Heart right ventricle (tissue), 16 donors: ENCODE results near the gene COL8A1. TPM values are rescaled to one million over a fixed set of nuclear protein-coding genes. Genes with fewer than 3 reads are reported as not detected.

Source experiments
- ATAC-seq, 8 donors: fragments of 200-7000 bp; cut with Tn5 transposase; one replicate each; pipeline ENCODE4 v1.9.1; 2020; ENCODE audit warnings: mild to moderate bottlenecking in 8 of 8, moderate library complexity in 8 of 8, moderate number of reproducible peaks in 1 of 8
- DNase-seq, 2 donors: peaks; one replicate each; pipeline ENCODE4 v3.0.0-alpha.2; 2020
- H3K27ac ChIP-seq, 10 donors: fragments of 200-600 bp; sonication (generic) in 2 of 10; one replicate each; pipeline versions ENCODE4 v1.5.0 to v1.8.0; 2020 to 2022; ENCODE audit warnings: mild to moderate bottlenecking in 3 of 10
- H3K27me3 ChIP-seq, 7 donors: fragments of 200-600 bp; one replicate each; pipeline ENCODE4 v1.8.0; 2021 to 2022; ENCODE audit warnings: mild to moderate bottlenecking in 2 of 7
- H3K36me3 ChIP-seq, 9 donors: fragments of 200-600 bp; sonication (generic) in 1 of 9; one replicate each; pipeline versions ENCODE4 v1.5.0 to v1.8.0; 2020 to 2022; ENCODE audit warnings: mild to moderate bottlenecking in 2 of 9
- H3K4me1 ChIP-seq, 9 donors: fragments of 200-600 bp; sonication (generic) in 1 of 9; one replicate each; pipeline versions ENCODE4 v1.5.0 to v1.8.0; 2020 to 2022; ENCODE audit warnings: mild to moderate bottlenecking in 4 of 9
- H3K4me3 ChIP-seq, 10 donors: fragments of 200-600 bp; sonication (generic) in 2 of 10; one replicate each; pipeline versions ENCODE4 v1.5.0 to v1.8.0; 2020 to 2022; ENCODE audit warnings: mild to moderate bottlenecking in 7 of 10, moderate library complexity in 2 of 10
- H3K9me3 ChIP-seq, 11 donors: fragments of 200-600 bp in 10 of 11; sonication (generic) in 2 of 11; one replicate each; pipeline versions ENCODE4 v1.5.0 to v1.8.0; 2013 to 2022; ENCODE audit warnings: mild to moderate bottlenecking in 2 of 11, control low read depth in 1 of 11, moderate library complexity in 1 of 11
- WGBS, 2 donors: extraction: QIAGEN DNeasy Blood & Tissue Kit; methylation state at CpG; one replicate each; pipeline ENCODE4 v1.1.7; 2013; ENCODE audit warnings: inconsistent platforms in 1 of 2; 5-methylcytosine and 5-hydroxymethylcytosine counted together
- intact Hi-C, 10 donors: fragments of 100-400 bp; cut with DNase I; formaldehyde crosslinking; loops; one replicate each; pipeline versions ENCODE4 v1.11.1 to v1.14.2; 2022
- polyA plus RNA-seq, 2 donors: library from polyadenylated mRNA; stranded (reverse); fragments of 200-250 nt; gene quantifications; one replicate each; pipeline ENCODE4 v1.2.3, GENCODE V29; 2013
- total RNA-seq, 10 donors: library from RNA; stranded (reverse); fragmentation: NEBNext Ultra II Directional in 3 of 10; extraction: Animal tissue kit (Norgen Biotek cat#: 25700) in 3 of 10; gene quantifications; one replicate each; pipeline versions ENCODE4 v1.2.1 to v1.2.4, GENCODE V29; 2021 to 2023
- TF ChIP-seq, protein P1 (sequence below), 9 donors: fragments of 200-600 bp; sonication (generic) in 2 of 9; IDR thresholded peaks; one replicate each; pipeline versions ENCODE4 v1.5.0 to v1.8.0; 2021 to 2022; ENCODE audit warnings: antibody characterized with exemption in 9 of 9, mild to moderate bottlenecking in 5 of 9, moderate library complexity in 1 of 9
- donor health status: Arrhythmogenic right ventricular cardiomyopathy.
- donor health status: ischemic (EF 13 %, LVEDD 7.1; RV severe dilation, severe dysfunction).
- donor health status: healthy with polysubstance abuse.
- donor health status: DM: no; HTN: yes; CAD: no.
- donor health status: DM: no; HTN: no; CAD: no.
- donor health status: ischemic (EF 25% LVEDD 6.9; RV normal size, moderate dysfunction).
- donor health status: ischemic (EF 25% LVEDD 5.7; RV mildly dilated, moderate dysfunction).
- donor health status: healthy.
- donor health status: DM: yes; HTN: yes; CAD: no.
- donor health status: Ischemic cardiomyopathy.
- donor health status: ischemic (EF 35%, LVEDD 5.7; RV mildly dilated, moderate dysfunction).
- donor health status: nonischemic (EF 11% LVEDD 7.7; RV severe dilation, severe dysfunction).
- donor health status: DM: yes; HTN: yes; CAD: no.
- donor health status: PGD.
- donor health status: ischemic (EF 29% LVEDD 5.4; RV normal size, mild dysfunction).
- donor health status: nonischemic (EF 23%, LVEDD 6.1; RV moderate dilation, normal function).

COL8A1 gene
- total and polyA plus RNA-seq, 12 donors, result 7.5 to 32.2 (median 14.5) TPM

GRCh38 chr3:99686955-99687612 is 48.7 kb downstream of the COL8A1 start:
- Histone ChIP-seq H3K4me1 (peaks cover 0 to 26% (median 0%) of the 10 kb centered on the region in 9 donors), H3K36me3 (peaks cover 0 to 2% (median 0%) of the 10 kb centered on the region in 9 donors), H3K9me3 (no peaks in the 10 kb centered on the region), H3K27me3 (peaks cover 0 to 3% (median 0%) of the 10 kb centered on the region in 7 donors), H3K4me3 (no peak overlapping the region), H3K27ac (peak overlapping the region in 1 of 10 donors; percentile 23)
- intact Hi-C loops, result loop anchor here in 6 of 10 donors (1.0 to 10.0 kb wide), 7 partner anchors 40 to 192 kb away; no protein-coding TSS in a partner anchor
- TF ChIP-seq, protein P1, sequence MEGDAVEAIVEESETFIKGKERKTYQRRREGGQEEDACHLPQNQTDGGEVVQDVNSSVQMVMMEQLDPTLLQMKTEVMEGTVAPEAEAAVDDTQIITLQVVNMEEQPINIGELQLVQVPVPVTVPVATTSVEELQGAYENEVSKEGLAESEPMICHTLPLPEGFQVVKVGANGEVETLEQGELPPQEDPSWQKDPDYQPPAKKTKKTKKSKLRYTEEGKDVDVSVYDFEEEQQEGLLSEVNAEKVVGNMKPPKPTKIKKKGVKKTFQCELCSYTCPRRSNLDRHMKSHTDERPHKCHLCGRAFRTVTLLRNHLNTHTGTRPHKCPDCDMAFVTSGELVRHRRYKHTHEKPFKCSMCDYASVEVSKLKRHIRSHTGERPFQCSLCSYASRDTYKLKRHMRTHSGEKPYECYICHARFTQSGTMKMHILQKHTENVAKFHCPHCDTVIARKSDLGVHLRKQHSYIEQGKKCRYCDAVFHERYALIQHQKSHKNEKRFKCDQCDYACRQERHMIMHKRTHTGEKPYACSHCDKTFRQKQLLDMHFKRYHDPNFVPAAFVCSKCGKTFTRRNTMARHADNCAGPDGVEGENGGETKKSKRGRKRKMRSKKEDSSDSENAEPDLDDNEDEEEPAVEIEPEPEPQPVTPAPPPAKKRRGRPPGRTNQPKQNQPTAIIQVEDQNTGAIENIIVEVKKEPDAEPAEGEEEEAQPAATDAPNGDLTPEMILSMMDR (IDR thresholded peaks at IDR 0.05), result peak; percentile 43 to 76 (median 67)
- DNase-seq (peak; percentile 43 to 55), ATAC-seq (peak in 3 of 8 donors; percentile 46 to 54 (median 48))
- WGBS, 2 donors, result 43% methylated on average over 8 of the region's 8 CpGs

DNA sequence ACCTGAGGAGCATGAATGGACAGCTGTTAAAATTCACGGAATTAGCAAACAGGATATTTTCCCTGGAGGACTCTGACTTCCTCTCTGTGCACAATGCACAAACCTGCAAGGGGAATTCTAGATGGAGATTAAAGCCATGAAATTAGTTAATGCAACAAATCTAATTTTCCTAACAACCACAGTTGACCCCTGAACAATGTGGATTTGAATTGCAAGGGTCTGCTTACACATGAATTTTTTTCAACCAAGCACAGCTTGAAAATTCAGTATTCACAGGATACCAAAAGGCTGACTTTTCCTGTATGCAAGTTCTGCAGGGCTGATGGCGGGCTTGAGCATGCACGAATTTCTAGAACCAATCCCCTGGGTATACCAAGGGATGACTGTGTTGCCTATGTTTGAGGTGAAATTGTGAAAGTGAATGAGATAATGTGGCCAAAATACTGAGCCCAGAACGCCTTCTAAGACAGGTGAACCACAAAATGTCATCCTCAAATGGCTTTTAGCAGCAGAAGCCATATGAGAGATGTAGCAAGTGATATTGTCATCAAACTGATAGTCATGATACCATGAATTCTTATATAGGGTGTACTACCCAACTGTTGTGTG is 52.5 kb downstream of the COL8A1 start:
- peaks cover 0 to 14% (median 0%) of the 10 kb centered on the region in 9 donors for H3K4me1 ChIP-seq
- ATAC-seq (peak in 1 of 8 donors; percentile 35), DNase-seq (no peak)
- no peaks in the 10 kb centered on the region for H3K27me3 ChIP-seq
- peaks cover 0 to 5% (median 0%) of the 10 kb centered on the region in 9 donors for H3K36me3 ChIP-seq
- intact Hi-C loops, result no loop called here
- H3K4me3 ChIP-seq, result no peak overlapping the region
- TF ChIP-seq, protein P1 (IDR thresholded peaks at IDR 0.05), result no peak
- H3K27ac ChIP-seq, result no peak overlapping the region
- H3K9me3 ChIP-seq, result no peaks in the 10 kb centered on the region
- 49 to 65% methylated on average over 4 of the region's 4 CpGs for WGBS, 2 donors

GRCh38 chr3:99693636-99694035 is 55.2 kb downstream of the COL8A1 start:
- 81 to 85% methylated on average over 2 of the region's 2 CpGs for WGBS, 2 donors
- H3K9me3 ChIP-seq, result no peaks in the 10 kb centered on the region
- ATAC-seq (no peak), DNase-seq (no peak)
- H3K4me3 ChIP-seq, result no peak overlapping the region
- intact Hi-C loops, result no loop called here
- H3K27me3 ChIP-seq, result no peaks in the 10 kb centered on the region
- no peak overlapping the region for H3K27ac ChIP-seq
- peaks cover 0 to 5% (median 0%) of the 10 kb centered on the region in 9 donors for H3K36me3 ChIP-seq
- H3K4me1 ChIP-seq, result peaks cover 0 to 14% (median 0%) of the 10 kb centered on the region in 9 donors
- TF ChIP-seq, protein P1 (IDR thresholded peaks at IDR 0.05), result no peak

- DNase-seq (no peak), ATAC-seq (no peak)
- Histone ChIP-seq H3K9me3 (no peaks in the 10 kb centered on the region), H3K27ac (no peak overlapping the region), H3K27me3 (no peaks in the 10 kb centered on the region), H3K4me3 (no peak overlapping the region), H3K4me1 (peaks cover 0 to 16% (median 0%) of the 10 kb centered on the region in 9 donors), H3K36me3 (peaks cover 0 to 5% (median 0%) of the 10 kb centered on the region in 9 donors)
- intact Hi-C loops, result no loop called here
- TF ChIP-seq, protein P1 (IDR thresholded peaks at IDR 0.05), result no peak
- 95% methylated on average over 5 of the region's 5 CpGs for WGBS, 2 donors
Measured at GRCh38 chr3:99696497-99696896, 58.1 kb downstream of the COL8A1 start.
